Colonic mucosa (tissue), 4 donors: ENCODE results near the gene GALNT14. TPM values are rescaled to one million over a fixed set of nuclear protein-coding genes. Genes with fewer than 3 reads are reported as not detected.

ENCODE experiments used
- DNase-seq: peaks from one replicate; pipeline ENCODE4 v3.0.0-alpha.2; 2020
- H3K27ac ChIP-seq: fragments of 200-600 bp; one replicate; pipeline ENCODE4 v1.8.0; 2021
- H3K27me3 ChIP-seq: fragments of 200-600 bp; one replicate; pipeline ENCODE4 v1.8.0; 2021
- H3K36me3 ChIP-seq: fragments of 200-600 bp; one replicate; pipeline ENCODE4 v1.8.0; 2021
- H3K4me1 ChIP-seq: fragments of 200-600 bp; one replicate; pipeline ENCODE4 v1.8.0; 2021; ENCODE audit warnings: mild to moderate bottlenecking
- H3K4me3 ChIP-seq: fragments of 200-600 bp; one replicate; pipeline ENCODE4 v1.8.0; 2021
- H3K9ac ChIP-seq, 2 donors: one replicate each; pipeline ENCODE4 v1.7.0; 2013; ENCODE audit warnings: control low read depth in 2 of 2, low read depth in 2 of 2, low read length in 2 of 2
- H3K9me3 ChIP-seq: fragments of 200-600 bp; one replicate; pipeline ENCODE4 v1.8.0; 2021
- CTCF ChIP-seq: fragments of 200-600 bp; IDR thresholded peaks from one replicate; pipeline ENCODE4 v1.8.0; 2022; ENCODE audit warnings: antibody characterized with exemption, mild to moderate bottlenecking
- intact Hi-C: fragments of 100-400 bp; cut with DNase I; formaldehyde crosslinking; loops from one replicate; pipeline ENCODE4 v1.14.1; 2022
- total RNA-seq, 2 donors: library from RNA; stranded (reverse); fragmentation: NEBNext Ultra II Directional in 1 of 2; extraction: Animal tissue kit (Norgen Biotek cat#: 25700) in 1 of 2; gene quantifications; one replicate each; pipeline ENCODE4 v1.2.1, GENCODE V29; 2021
- donor health status: healthy.
- donor health status: DM: no; HTN: no; CAD: no.
- donor health status: DM: no; HTN: no; CAD: no.

The GALNT14 gene
- total RNA-seq, 2 donors from 2014 or later: 0.15 to 0.45 TPM

- H3K9ac ChIP-seq: no peak overlapping the region
- no peaks in the 10 kb centered on the region for H3K27me3 ChIP-seq
- no peak for TF ChIP-seq CTCF
- H3K36me3 ChIP-seq: no peaks in the 10 kb centered on the region
- no peak for DNase-seq
- no peaks in the 10 kb centered on the region for H3K4me1 ChIP-seq
- intact Hi-C loops: no loop called here
- H3K27ac ChIP-seq: no peak overlapping the region
- no peak overlapping the region for H3K4me3 ChIP-seq
- H3K9me3 ChIP-seq: no peaks in the 10 kb centered on the region
These were observed 121.6 kb downstream of the GALNT14 start for GRCh38 chr2:31016648-31017047.

GRCh38 chr2:31014516-31014915 lies 123.7 kb downstream of the GALNT14 start:
- Histone ChIP-seq H3K9me3 (no peaks in the 10 kb centered on the region), H3K4me3 (no peak overlapping the region), H3K36me3 (no peaks in the 10 kb centered on the region), H3K27me3 (no peaks in the 10 kb centered on the region), H3K9ac (no peak overlapping the region), H3K27ac (no peak overlapping the region), H3K4me1 (no peaks in the 10 kb centered on the region)
- no peak for DNase-seq
- TF ChIP-seq CTCF: no peak
- intact Hi-C loops: no loop called here

- no peak for TF ChIP-seq CTCF
- H3K4me1 ChIP-seq: no peaks in the 10 kb centered on the region
- no peak overlapping the region for H3K9ac ChIP-seq
- DNase-seq: no peak
- H3K36me3 ChIP-seq: no peaks in the 10 kb centered on the region
- H3K27me3 ChIP-seq: no peaks in the 10 kb centered on the region
- H3K9me3 ChIP-seq: no peaks in the 10 kb centered on the region
- H3K27ac ChIP-seq: no peak overlapping the region
- intact Hi-C loops: no loop called here
- no peak overlapping the region for H3K4me3 ChIP-seq
These were observed 124.9 kb downstream of the GALNT14 start for GRCh38 chr2:31013301-31013700.

GRCh38 chr2:31012406-31012805 lies 125.8 kb downstream of the GALNT14 start:
- Histone ChIP-seq H3K27ac (no peak overlapping the region), H3K9ac (no peak overlapping the region), H3K36me3 (no peaks in the 10 kb centered on the region), H3K4me3 (no peak overlapping the region), H3K27me3 (no peaks in the 10 kb centered on the region), H3K4me1 (no peaks in the 10 kb centered on the region), H3K9me3 (no peaks in the 10 kb centered on the region)
- TF ChIP-seq CTCF: no peak
- intact Hi-C loops: no loop called here
- DNase-seq: no peak

- no peaks in the 10 kb centered on the region for H3K4me1 ChIP-seq
- H3K9me3 ChIP-seq: no peaks in the 10 kb centered on the region
- DNase-seq: no peak
- no peaks in the 10 kb centered on the region for H3K27me3 ChIP-seq
- no peak overlapping the region for H3K4me3 ChIP-seq
- H3K27ac ChIP-seq: no peak overlapping the region
- no peak overlapping the region for H3K9ac ChIP-seq
- intact Hi-C loops: no loop called here
- TF ChIP-seq CTCF: no peak
- H3K36me3 ChIP-seq: no peaks in the 10 kb centered on the region
These were observed 126.7 kb downstream of the GALNT14 start for GRCh38 chr2:31011587-31011986.
